Upper lobe of left lung (tissue), 6 donors: Measurements from ENCODE around the gene FA2H. TPM values are rescaled to one million over a fixed set of nuclear protein-coding genes. Genes with fewer than 3 reads are reported as not detected.

ENCODE experiments used
- ATAC-seq, 2 donors: fragments of 200-7000 bp; cut with Tn5 transposase; one replicate each; pipeline ENCODE4 v1.9.1; 2022; ENCODE audit warnings: mild to moderate bottlenecking in 2 of 2, moderate library complexity in 2 of 2; ENCODE audit not compliant: low FRiP score in 2 of 2
- DNase-seq, 2 donors: peaks; one replicate each; pipeline ENCODE4 v3.0.0-alpha.2; 2019 to 2020
- H3K27ac ChIP-seq, 4 donors: fragments of 200-600 bp; sonication (generic); one replicate each; pipeline ENCODE4 v1.5.1; 2016 to 2019
- H3K27me3 ChIP-seq, 4 donors: fragments of 200-600 bp; sonication (generic); one replicate each; pipeline ENCODE4 v1.5.1; 2017 to 2019
- H3K36me3 ChIP-seq, 4 donors: fragments of 200-600 bp; sonication (generic); one replicate each; pipeline ENCODE4 v1.5.1; 2016 to 2019
- H3K4me1 ChIP-seq, 4 donors: fragments of 200-600 bp; sonication (generic); one replicate each; pipeline ENCODE4 v1.5.1; 2018 to 2019
- H3K4me3 ChIP-seq, 4 donors: fragments of 200-600 bp; sonication (generic); one replicate each; pipeline ENCODE4 v1.5.1; 2017 to 2019; ENCODE audit warnings: mild to moderate bottlenecking in 2 of 4, moderate library complexity in 1 of 4
- H3K9me3 ChIP-seq, 4 donors: fragments of 200-600 bp; sonication (generic); one replicate each; pipeline ENCODE4 v1.5.1; 2018 to 2019
- CTCF ChIP-seq, 6 experiments: fragments of 450-650 bp in 4 of 6; fragments of 200-600 bp in 2 of 6; sonication (generic) in 2 of 6; IDR thresholded peaks; one replicate each; pipeline ENCODE4 v1.5.1; 2016 to 2019; ENCODE audit warnings: antibody characterized with exemption in 6 of 6
- EP300 ChIP-seq, 4 donors: sonication (generic); formaldehyde crosslinking; IDR thresholded peaks; one replicate each; pipeline ENCODE4 v1.5.1; 2017; ENCODE audit warnings: antibody characterized with exemption in 4 of 4, control low read depth in 2 of 4
- POLR2A ChIP-seq, 4 donors: fragments of 450-650 bp; IDR thresholded peaks; one replicate each; pipeline ENCODE4 v1.5.1; 2016 to 2017; ENCODE audit warnings: antibody characterized with exemption in 4 of 4, mild to moderate bottlenecking in 2 of 4
- POLR2AphosphoS5 ChIP-seq, 2 donors: sonication (generic); formaldehyde crosslinking; IDR thresholded peaks; one replicate each; pipeline ENCODE4 v1.5.1; 2017; ENCODE audit warnings: antibody characterized with exemption in 2 of 2
- WGBS, 2 donors: methylation state at CpG; one replicate each; pipeline ENCODE4 v1.1.5; 2017 to 2018; 5-methylcytosine and 5-hydroxymethylcytosine counted together
- total RNA-seq, 6 donors: library from RNA; depleted of rRNA in 4 of 6; stranded (reverse); fragments of >200 nt in 4 of 6; gene quantifications; one replicate each; pipeline versions ENCODE4 v1.1.0 to v1.2.1, GENCODE V29; 2016 to 2021
- donor health status: DM: no; HTN: no; CAD: no; lungs with moderate emphysema.
- donor health status: DM: no; HTN: yes; CAD: no; lungs with severe emphysema.

The FA2H gene
- total RNA-seq, 6 donors from 2014 or later, result 1.4 to 6.8 (median 2.3) TPM

DNA sequence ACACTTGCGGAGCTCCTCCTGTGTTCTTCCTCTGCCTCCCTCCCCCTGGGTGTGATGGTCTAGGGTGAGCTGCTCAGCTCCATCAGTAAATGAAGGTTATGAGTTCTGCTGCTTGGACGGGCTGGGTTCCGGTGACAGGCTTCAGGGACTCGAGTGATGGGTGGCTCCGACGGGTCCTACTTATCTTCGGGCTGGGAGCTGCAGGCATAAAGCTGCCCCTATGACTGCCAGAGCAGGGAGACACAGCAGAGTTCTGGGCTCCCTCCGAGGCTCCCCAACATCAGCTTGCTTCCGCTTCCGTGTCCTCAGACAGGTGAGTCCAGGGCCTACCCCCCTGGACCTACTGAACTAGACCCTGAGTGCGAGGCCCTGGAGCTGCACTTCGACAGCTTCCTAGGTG lies 62.7 kb downstream of the FA2H start:
- no peak for DNase-seq
- Histone ChIP-seq H3K27me3 (no peaks in the 10 kb centered on the region), H3K4me3 (no peak overlapping the region), H3K36me3 (no peaks in the 10 kb centered on the region), H3K9me3 (no peaks in the 10 kb centered on the region), H3K27ac (no peak overlapping the region), H3K4me1 (no peaks in the 10 kb centered on the region)
- TF ChIP-seq POLR2A (IDR thresholded peaks at IDR 0.05) (no peak), EP300 (IDR thresholded peaks at IDR 0.05) (no peak), POLR2AphosphoS5 (IDR thresholded peaks at IDR 0.05) (no peak), CTCF (IDR thresholded peaks at IDR 0.05) (no peak)
- ATAC-seq, result no peak
- WGBS, 2 donors, result 84 to 95% methylated on average over 11 of the region's 12 CpGs

DNA sequence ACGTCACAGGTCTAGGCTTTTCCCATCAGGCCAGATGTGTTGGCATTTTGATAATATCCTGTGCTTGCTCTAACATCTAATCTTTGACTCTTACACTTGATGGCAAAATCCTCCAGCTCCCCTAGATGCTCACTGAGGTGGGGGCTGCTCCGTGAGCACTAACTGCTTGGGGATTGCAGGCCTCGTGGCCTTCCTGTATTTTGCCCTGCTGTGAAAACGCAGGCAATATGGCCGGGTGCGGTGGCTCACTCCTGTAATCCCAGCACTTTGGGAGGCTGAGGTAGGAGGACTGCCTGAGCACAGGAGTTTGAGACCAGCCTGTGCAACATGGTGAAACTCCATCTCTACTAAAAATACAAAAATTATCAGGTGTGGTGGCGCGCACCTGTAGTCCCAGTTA lies 64.2 kb downstream of the FA2H start:
- DNase-seq, result no peak

GRCh38 chr16:74709441-74709877 lies 65.2 kb downstream of the FA2H start:
- 0 to 1% methylated on average over 6 of the region's 6 CpGs for WGBS, 2 donors
- DNase-seq, result peak in 1 of 2 donors; percentile 86
- TF ChIP-seq POLR2A (IDR thresholded peaks at IDR 0.05) (no peak), POLR2AphosphoS5 (IDR thresholded peaks at IDR 0.05) (no peak), CTCF (IDR thresholded peaks at IDR 0.05) (peak; percentile 85 to 94 (median 90))
- Histone ChIP-seq H3K36me3 (no peaks in the 10 kb centered on the region), H3K9me3 (no peaks in the 10 kb centered on the region), H3K27ac (no peak overlapping the region), H3K4me1 (no peaks in the 10 kb centered on the region), H3K4me3 (no peak overlapping the region), H3K27me3 (no peaks in the 10 kb centered on the region)
- peak; percentile 88 to 94 for ATAC-seq

More for the DNA sequence above, 64.2 kb downstream of the FA2H start:
- no peak overlapping the region for H3K4me3 ChIP-seq
- WGBS, 2 donors, result 96 to 97% methylated on average over 8 of the region's 8 CpGs
- H3K36me3 ChIP-seq, result no peaks in the 10 kb centered on the region
- H3K27me3 ChIP-seq, result no peaks in the 10 kb centered on the region
- no peaks in the 10 kb centered on the region for H3K4me1 ChIP-seq
- no peaks in the 10 kb centered on the region for H3K9me3 ChIP-seq
- no peak for ATAC-seq
- no peak overlapping the region for H3K27ac ChIP-seq
- TF ChIP-seq CTCF (IDR thresholded peaks at IDR 0.05) (no peak), POLR2A (IDR thresholded peaks at IDR 0.05) (no peak), EP300 (IDR thresholded peaks at IDR 0.05) (no peak), POLR2AphosphoS5 (IDR thresholded peaks at IDR 0.05) (no peak)

- ATAC-seq (peak; percentile 85 to 89), DNase-seq (peak; percentile 85 to 88)
Observed at GRCh38 chr16:74700438-74701225, 74.0 kb downstream of the FA2H start, which contains the start of gene MLKL. MLKL (minus strand) TSS chr16:74700862; CDS start chr16:74695757, 5,105 bp downstream.

More at GRCh38 chr16:74700438-74701225, 74.0 kb downstream of the FA2H start, which contains the start of gene MLKL:
- TF ChIP-seq EP300 (IDR thresholded peaks at IDR 0.05) (peak in 2 of 4 donors; percentile 12 to 60), POLR2AphosphoS5 (IDR thresholded peaks at IDR 0.05) (peak; percentile 57 to 68), CTCF (IDR thresholded peaks at IDR 0.05) (peak in 4 of 6 experiments; percentile 2 to 34 (median 14)), POLR2A (IDR thresholded peaks at IDR 0.05) (peak in 3 of 4 donors; percentile 40 to 74 (median 48))
- peak within 1 kb of the TSS; percentile 86 to 97 (median 96) for H3K27ac ChIP-seq
- H3K27me3 ChIP-seq, result no peaks in the 10 kb centered on the region
- H3K9me3 ChIP-seq, result no peaks in the 10 kb centered on the region
- peaks cover 24 to 41% (median 36%) of the 10 kb centered on the region in 4 donors for H3K4me1 ChIP-seq
- H3K36me3 ChIP-seq, result peaks cover 0 to under 1% (median 0%) of the 10 kb centered on the region in 4 donors
- WGBS, 2 donors, result 0 to 9% methylated on average over 13 to 35 of the region's 35 CpGs
- peak within 1 kb of the TSS; percentile 64 to 96 (median 80) for H3K4me3 ChIP-seq
